ENCODE data around the gene SLFN14. TPM values are rescaled to one million over a fixed set of nuclear protein-coding genes. Genes with fewer than 3 reads are reported as not detected.

The SLFN14 gene
- total RNA-seq, 1 donor from 2014 or later, result 0.59 TPM

GRCh38 chr17:35597604-35598003 lies 37.0 kb upstream of the SLFN14 start:
- Histone ChIP-seq H3K27me3 (ENCODE audit: low read depth) (no peaks in the 10 kb centered on the region), H3K27ac (no peak overlapping the region), H3K9me3 (no peaks in the 10 kb centered on the region), H3K4me1 (no peaks in the 10 kb centered on the region), H3K4me3 (no peak overlapping the region), H3K36me3 (peaks cover 87% of the 10 kb centered on the region)
- no peak for TF ChIP-seq CTCF (IDR thresholded peaks at IDR 0.05)
- ATAC-seq (no peak), DNase-seq (no peak)
- intact Hi-C loops (cut with DNase I), result no loop called here

DNA sequence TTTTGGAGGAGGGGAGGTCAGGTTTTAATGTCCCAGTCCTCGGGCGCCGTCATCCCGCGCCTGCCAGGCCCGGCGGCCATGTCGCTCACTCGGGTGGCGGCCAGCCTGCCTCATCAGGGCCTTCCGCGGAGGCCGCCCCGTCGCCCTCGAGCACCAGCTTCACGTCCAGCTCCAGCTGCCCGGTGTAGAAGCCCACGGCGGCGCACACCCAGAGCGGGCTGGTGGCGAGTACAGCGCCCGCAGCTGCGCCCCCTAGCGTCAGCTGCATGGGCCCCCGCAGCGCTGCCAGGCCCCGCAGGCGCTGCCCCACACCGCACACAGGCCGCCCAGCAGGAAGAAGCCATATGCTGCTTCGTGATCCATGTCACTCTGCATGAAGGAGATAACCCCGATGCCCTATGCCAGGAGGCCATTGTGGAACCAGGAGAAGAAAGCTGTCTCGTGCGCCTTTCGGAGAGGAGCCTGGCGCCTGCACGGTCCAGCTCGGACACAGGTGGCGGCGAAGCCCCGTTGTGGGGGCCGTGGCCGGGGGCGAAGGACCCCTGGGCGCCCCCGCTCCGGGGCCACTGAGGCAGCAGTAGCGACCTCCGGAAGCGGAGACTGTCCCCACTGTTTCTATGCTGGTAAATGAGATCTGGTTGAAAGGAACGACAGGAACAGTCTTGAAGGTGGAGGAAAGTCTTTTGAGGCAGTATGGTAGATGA lies 36.1 kb upstream of the SLFN14 start:
- no peaks in the 10 kb centered on the region for H3K9me3 ChIP-seq
- no peak for TF ChIP-seq CTCF (IDR thresholded peaks at IDR 0.05)
- peaks cover 4% of the 10 kb centered on the region for H3K4me1 ChIP-seq
- DNase-seq, result no peak
- no peak overlapping the region for H3K4me3 ChIP-seq
- H3K27ac ChIP-seq, result no peak overlapping the region
- intact Hi-C loops (cut with DNase I), result no loop called here
- peak; percentile 28 to 45 for ATAC-seq
- no peaks in the 10 kb centered on the region for H3K27me3 ChIP-seq (ENCODE audit: low read depth)
- peaks cover 79% of the 10 kb centered on the region for H3K36me3 ChIP-seq

DNA sequence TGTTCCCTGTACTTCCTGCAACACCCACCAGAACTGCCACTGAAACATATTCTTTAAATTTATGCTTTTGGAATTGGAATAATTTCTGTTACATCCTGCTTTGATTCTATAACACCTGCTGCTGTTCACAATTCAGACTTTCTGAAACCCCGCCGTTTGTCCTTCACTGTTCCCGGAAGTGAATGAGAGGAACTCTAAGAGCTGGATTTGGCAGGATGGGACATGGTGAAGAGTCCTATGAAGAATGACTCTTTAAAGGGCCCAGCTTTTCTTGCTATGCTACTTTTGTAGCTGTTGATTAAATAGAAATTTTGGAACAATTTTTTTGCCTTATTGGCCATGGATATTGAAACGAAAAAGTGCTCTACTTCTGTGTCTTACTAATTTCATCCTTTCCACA lies 35.5 kb upstream of the SLFN14 start:
- H3K27ac ChIP-seq, result no peak overlapping the region
- H3K36me3 ChIP-seq, result peaks cover 73% of the 10 kb centered on the region
- no peak for DNase-seq

DNA sequence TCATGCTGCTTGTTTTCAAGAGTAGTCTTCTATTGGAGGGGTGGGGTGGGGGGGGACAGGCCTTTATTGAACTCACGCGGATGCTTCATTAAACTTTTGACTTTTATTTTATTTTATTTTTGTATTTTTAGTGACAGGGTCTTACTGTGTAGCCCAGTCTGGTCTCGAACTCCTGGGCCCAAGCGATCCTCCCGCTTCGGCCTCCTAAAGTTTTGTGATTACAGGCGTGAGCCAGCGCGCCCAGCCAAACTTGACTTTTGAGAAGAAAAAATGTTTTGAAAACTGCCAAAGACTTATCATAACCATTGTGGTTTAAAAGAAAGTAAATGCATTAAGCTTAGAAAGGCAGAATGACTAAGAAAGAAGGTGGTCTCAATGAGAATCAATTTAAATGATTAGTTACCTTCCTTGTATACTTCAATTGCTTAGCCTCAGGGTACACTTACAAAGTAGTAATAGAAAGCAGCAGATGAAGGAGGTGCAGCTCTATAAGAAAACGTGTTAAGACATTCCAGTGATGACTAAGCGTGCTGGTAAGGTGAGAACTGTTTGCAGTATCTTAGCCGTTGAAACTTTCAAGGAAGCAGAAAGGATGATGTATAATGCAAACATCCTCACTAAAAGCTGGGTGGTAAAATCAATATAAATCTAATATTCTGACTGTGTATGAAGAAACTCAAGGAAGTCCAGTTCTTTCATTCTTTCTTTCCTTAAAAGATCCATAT lies 27.7 kb upstream of the SLFN14 start:
- no peaks in the 10 kb centered on the region for H3K9me3 ChIP-seq
- H3K27ac ChIP-seq, result peak overlapping the region; percentile 90
- no peaks in the 10 kb centered on the region for H3K36me3 ChIP-seq
- H3K4me1 ChIP-seq, result peaks cover 27% of the 10 kb centered on the region
- no peak for TF ChIP-seq CTCF (IDR thresholded peaks at IDR 0.05)
- ATAC-seq (peak; percentile 48 to 75), DNase-seq (no peak)
- intact Hi-C loops (cut with DNase I), result no loop called here
- peak overlapping the region; percentile 66 for H3K4me3 ChIP-seq
- no peaks in the 10 kb centered on the region for H3K27me3 ChIP-seq (ENCODE audit: low read depth)

More for the DNA sequence above, 35.5 kb upstream of the SLFN14 start:
- Histone ChIP-seq H3K9me3 (no peaks in the 10 kb centered on the region), H3K4me1 (peaks cover 8% of the 10 kb centered on the region), H3K27me3 (ENCODE audit: low read depth) (no peaks in the 10 kb centered on the region), H3K4me3 (no peak overlapping the region)
- ATAC-seq, result peak; percentile 32 to 67
- intact Hi-C loops (cut with DNase I), result no loop called here
- no peak for TF ChIP-seq CTCF (IDR thresholded peaks at IDR 0.05)

- peak within 1 kb of the TSS; percentile 90 for H3K27ac ChIP-seq
- ATAC-seq (peak; percentile 97), DNase-seq (peak; percentile 93)
- intact Hi-C loops (cut with DNase I), result no loop called here
- H3K4me1 ChIP-seq, result peaks cover 27% of the 10 kb centered on the region
- H3K9me3 ChIP-seq, result no peaks in the 10 kb centered on the region
- no peaks in the 10 kb centered on the region for H3K36me3 ChIP-seq
- peak within 1 kb of the TSS; percentile 66 for H3K4me3 ChIP-seq
- TF ChIP-seq CTCF (IDR thresholded peaks at IDR 0.05), result no peak
- no peaks in the 10 kb centered on the region for H3K27me3 ChIP-seq (ENCODE audit: low read depth)
These were observed 26.7 kb upstream of the SLFN14 start, which contains the start of gene AP2B1 for GRCh38 chr17:35587074-35587961. Gene AP2B1, plus strand, starts transcription at chr17:35587322. Its CDS starts 6,709 bp downstream, at chr17:35594031.
